T-helper 1 cell treated with Interleukin-12 subunit alpha and Interleukin-12 subunit beta and Interleukin-4 antibody, amounts not matched to agents 30 μg/mL and 1 μg/mL, for 36 hours (primary cell): ENCODE results near the gene PRXL2A.
"Not testable (repeated sequence)": the region's sequence is repeated elsewhere in the genome, so short reads cannot be mapped to it uniquely, and the experiment has no call there.

Experiments used
- H3K27ac Mint-ChIP-seq: one replicate; pipeline ENCODE4 v1.8.0; 2021; ENCODE audit warnings: mild to moderate bottlenecking, mixed read lengths
- H3K27me3 Mint-ChIP-seq: one replicate; pipeline ENCODE4 v1.8.0; 2021; ENCODE audit warnings: low read depth, mixed read lengths
- H3K36me3 Mint-ChIP-seq: one replicate; pipeline ENCODE4 v1.8.0; 2021; ENCODE audit warnings: low read depth, mixed read lengths
- H3K4me1 Mint-ChIP-seq: one replicate; pipeline ENCODE4 v1.8.0; 2021; ENCODE audit warnings: low read depth, mixed read lengths
- H3K4me3 Mint-ChIP-seq: one replicate; pipeline ENCODE4 v1.8.0; 2021; ENCODE audit warnings: mild to moderate bottlenecking, moderate library complexity, mixed read lengths
- H3K9me3 Mint-ChIP-seq: one replicate; pipeline ENCODE4 v1.8.0; 2021; ENCODE audit warnings: mixed read lengths

PRXL2A gene, protein sequence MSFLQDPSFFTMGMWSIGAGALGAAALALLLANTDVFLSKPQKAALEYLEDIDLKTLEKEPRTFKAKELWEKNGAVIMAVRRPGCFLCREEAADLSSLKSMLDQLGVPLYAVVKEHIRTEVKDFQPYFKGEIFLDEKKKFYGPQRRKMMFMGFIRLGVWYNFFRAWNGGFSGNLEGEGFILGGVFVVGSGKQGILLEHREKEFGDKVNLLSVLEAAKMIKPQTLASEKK

DNA sequence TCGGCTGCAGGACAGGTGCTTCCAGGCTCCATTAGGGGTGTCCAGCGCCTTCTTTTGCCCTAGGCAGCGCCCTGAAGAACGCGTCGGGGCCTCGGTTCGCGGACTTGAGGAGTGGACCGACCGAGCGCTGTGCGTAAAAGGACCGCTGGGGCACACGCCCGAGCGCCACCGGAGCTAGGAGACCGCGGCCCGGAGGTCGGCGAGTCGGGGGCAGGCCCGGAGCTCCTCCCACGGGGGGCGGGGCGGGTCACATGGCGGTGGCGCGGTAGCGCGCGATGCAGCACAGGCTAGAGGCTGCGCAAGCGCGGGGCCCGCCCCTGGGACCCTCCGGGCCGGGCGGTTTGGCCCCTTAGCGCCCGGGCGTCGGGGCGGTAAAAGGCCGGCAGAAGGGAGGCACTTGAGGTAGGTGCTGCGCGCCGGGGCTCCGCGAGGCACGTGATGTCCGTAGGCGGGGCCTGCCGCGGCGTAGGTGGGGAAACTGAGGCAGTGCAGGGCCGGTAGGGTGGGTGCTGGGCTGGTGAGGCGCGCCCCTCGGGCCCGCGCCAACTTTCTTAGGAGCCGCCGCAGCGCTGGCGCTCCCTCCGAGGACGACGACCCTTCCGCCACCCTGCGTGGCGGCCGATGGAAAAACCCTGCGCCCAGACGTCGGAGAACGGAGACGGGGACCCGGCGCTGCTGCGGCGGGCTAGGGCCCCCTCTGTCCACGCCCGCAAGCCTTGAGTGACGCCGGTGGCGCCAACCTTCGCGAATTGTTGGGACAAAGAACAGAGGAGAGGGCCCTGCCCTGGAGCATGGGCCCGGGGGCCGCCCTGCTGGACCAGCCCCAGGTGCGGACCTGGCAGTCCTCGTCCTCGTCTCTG is at the start of gene PRXL2A:
PRXL2A (plus strand) TSS at position 310 of the 860 bp plus-strand sequence. CDS start 11,917 bp downstream, outside the sequence.
- Mint-ChIP-seq H3K27ac (peak within 1 kb of the TSS; percentile 16), H3K4me3 (peak within 1 kb of the TSS; percentile 85), H3K36me3 (no peaks in the 10 kb centered on the region), H3K4me1 (peaks cover 22% of the 10 kb centered on the region), H3K9me3 (no peaks in the 10 kb centered on the region), H3K27me3 (peaks cover 17% of the 10 kb centered on the region)

DNA sequence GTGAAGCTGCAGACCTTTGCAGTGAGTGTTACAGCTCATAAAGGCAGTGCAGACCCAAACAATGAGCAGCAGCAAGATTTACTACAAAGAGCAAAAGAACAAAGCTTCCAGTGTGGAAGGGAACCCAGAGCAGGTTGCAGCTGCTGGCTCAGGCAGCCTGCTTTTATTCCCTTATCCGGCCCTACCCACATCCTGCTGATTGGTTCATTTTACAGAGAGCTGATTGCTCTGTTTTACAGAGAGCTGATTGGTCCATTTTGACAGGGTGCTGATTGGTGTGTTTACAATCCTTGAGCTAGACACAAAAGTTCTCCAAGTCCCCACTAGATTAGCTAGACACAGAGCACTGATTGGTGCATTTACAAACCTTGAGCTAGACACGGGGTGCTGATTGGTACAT is 49.4 kb upstream of the PRXL2A start:
- not testable (repeated sequence) for H3K9me3 Mint-ChIP-seq, H3K36me3 Mint-ChIP-seq, H3K4me3 Mint-ChIP-seq, H3K4me1 Mint-ChIP-seq, H3K27ac Mint-ChIP-seq
- H3K27me3 Mint-ChIP-seq, result peaks cover 45% of the 10 kb centered on the region

DNA sequence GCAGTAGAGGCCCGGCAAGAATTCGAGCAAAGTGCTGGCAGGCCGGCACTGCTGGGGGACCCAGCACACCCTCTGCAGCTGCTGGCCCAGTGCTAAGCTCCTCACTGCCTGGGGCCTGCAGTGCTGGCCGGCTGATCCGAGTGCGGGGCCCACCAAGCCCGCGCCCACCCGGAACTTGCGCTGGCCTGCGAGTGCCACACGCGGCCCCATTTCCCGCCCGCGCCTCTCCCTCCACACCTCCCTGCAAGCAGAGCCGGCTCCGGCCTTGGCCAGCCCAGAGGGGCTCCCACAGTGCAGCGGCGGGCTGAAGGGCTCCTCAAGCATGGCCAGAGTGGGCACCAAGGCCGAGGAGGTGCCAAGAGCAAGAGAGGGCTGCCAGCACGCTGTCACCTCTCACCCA is 48.7 kb upstream of the PRXL2A start:
- Mint-ChIP-seq H3K9me3 (no peaks in the 10 kb centered on the region), H3K4me1 (no peaks in the 10 kb centered on the region), H3K36me3 (no peaks in the 10 kb centered on the region), H3K4me3 (no peak overlapping the region), H3K27me3 (peaks cover 46% of the 10 kb centered on the region), H3K27ac (no peak overlapping the region)

DNA sequence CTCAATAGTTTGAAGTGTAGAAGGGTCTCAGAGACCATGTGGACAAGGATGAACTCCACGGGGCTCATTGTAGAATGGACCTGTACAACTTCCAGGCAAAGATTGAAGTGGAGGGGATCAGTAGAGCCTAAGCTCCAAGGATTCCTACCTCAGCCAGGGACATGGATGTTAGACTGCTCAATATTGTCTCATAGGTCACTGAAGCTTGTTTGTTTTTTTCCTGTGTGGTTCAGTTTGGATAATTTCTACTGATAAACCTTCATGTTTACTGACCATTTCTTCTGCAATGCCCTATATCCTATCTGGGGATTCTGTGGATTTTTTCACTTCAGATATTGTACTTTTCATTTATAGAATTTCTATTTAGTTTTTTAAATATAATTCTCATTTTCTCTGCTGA is 42.8 kb upstream of the PRXL2A start:
- H3K9me3 Mint-ChIP-seq, result peaks cover 11% of the 10 kb centered on the region
- H3K36me3 Mint-ChIP-seq, result peaks cover 2% of the 10 kb centered on the region
- peaks cover 16% of the 10 kb centered on the region for H3K27me3 Mint-ChIP-seq
- H3K4me1 Mint-ChIP-seq, result no peaks in the 10 kb centered on the region
- no peak overlapping the region for H3K4me3 Mint-ChIP-seq
- H3K27ac Mint-ChIP-seq, result no peak overlapping the region

DNA sequence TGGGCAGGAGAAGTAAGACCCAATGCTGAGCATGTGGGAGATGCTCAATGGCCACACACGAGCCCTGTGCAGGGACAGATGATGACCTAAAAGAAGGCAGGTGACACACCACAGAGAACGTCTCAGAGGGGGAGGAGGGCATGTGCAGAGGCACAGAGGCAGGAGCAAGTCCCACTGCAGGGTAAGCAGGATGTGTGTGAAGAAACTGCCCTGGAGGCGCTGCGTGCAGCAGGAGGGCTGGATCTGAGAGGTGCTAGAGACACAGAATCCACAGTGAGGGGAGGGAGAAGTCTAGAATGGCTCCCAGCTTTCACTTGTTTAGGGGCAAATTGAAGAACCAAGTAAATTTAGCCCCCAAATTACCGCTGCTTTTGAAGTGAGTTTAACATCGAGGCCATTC is 36.9 kb upstream of the PRXL2A start:
- Mint-ChIP-seq H3K36me3 (peaks cover 2% of the 10 kb centered on the region), H3K27me3 (peaks cover 5% of the 10 kb centered on the region), H3K4me1 (no peaks in the 10 kb centered on the region), H3K9me3 (peaks cover 11% of the 10 kb centered on the region), H3K27ac (no peak overlapping the region), H3K4me3 (no peak overlapping the region)

DNA sequence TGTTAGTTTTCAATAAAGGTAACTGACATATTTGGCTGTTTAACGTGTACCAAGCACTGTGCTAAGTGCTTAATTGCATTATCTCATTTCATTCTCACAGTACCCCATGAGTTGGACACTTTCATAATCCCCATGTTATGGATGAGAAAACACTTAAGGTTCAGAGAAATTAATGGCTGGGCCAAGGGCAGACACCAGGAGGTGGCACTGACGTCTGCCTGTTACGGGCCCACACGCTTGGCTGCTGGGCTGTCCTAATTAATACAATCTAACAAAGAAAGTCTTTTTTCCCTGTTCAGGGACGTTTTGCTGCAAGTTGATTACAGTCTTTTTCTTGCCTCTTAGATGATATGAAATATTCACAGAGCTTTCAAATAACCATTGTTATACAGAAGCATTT is 35.7 kb upstream of the PRXL2A start:
- Mint-ChIP-seq H3K9me3 (peaks cover 4% of the 10 kb centered on the region), H3K4me3 (no peak overlapping the region), H3K27me3 (peaks cover 7% of the 10 kb centered on the region), H3K36me3 (peaks cover 2% of the 10 kb centered on the region), H3K27ac (no peak overlapping the region), H3K4me1 (no peaks in the 10 kb centered on the region)

DNA sequence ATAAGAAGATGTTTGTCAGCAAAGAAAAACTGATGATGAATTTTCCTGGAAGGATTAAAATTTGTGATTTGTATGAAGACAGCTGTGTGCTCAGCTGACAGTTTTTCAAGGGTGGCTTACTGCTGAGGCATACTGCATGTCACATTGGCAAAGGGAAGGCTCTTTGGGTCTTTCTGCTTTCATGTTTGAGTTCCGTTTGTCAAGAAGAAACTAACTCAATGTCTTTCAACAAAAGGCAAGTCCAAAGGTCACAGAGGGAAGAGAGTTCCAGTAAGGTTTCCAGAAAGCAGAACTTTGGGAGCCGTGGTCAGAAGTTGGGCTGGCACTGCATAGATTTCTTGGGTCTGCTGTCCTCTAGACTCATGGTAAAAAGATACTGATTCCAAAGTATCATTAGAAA is 34.8 kb upstream of the PRXL2A start:
- H3K9me3 Mint-ChIP-seq, result no peaks in the 10 kb centered on the region
- no peak overlapping the region for H3K4me3 Mint-ChIP-seq
- H3K27ac Mint-ChIP-seq, result no peak overlapping the region
- H3K36me3 Mint-ChIP-seq, result no peaks in the 10 kb centered on the region
- peaks cover 5% of the 10 kb centered on the region for H3K4me1 Mint-ChIP-seq
- peaks cover 7% of the 10 kb centered on the region for H3K27me3 Mint-ChIP-seq

DNA sequence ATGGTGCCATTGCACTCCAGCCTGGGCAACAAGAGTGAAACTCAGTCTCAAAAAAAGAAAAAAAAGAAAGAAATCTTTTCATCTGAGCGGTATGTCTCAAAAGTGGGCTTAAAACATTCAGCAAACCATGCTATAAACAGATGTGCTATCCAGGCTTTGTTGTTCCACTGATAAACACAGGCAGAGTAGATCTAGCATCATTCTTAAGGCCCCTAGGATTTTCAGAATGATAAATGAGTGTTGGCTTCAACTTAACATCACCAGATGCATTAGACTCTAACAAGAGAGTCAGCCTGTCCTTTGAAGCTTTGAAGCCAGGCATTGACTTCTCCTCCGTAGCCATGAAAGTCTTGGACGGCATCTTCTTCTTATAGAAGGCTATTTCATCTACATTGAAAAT is 28.6 kb upstream of the PRXL2A start:
- Mint-ChIP-seq H3K36me3 (no peaks in the 10 kb centered on the region), H3K9me3 (no peaks in the 10 kb centered on the region), H3K4me3 (no peak overlapping the region), H3K27ac (no peak overlapping the region), H3K4me1 (peaks cover 15% of the 10 kb centered on the region), H3K27me3 (peaks cover 10% of the 10 kb centered on the region)

DNA sequence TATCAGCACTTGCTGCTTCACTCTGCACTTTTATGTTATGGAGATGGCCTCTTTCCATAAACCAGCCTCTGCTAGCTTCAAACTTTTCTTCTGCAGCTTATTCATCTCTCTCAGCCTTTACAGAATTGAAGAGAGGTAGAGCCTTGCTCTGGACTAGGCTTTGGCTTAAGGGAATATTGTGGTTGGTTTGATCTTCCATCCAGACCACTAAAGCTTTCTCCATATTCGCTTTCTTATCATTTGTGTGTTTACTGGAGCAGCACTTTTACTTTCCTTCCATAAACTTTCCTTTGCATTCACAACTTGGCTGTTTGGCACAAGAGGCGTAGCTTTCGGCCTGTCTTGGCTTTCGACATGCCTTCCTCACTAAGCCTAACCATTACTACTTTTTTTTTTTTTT is 28.2 kb upstream of the PRXL2A start:
- H3K4me3 Mint-ChIP-seq, result no peak overlapping the region
- no peaks in the 10 kb centered on the region for H3K9me3 Mint-ChIP-seq
- H3K27me3 Mint-ChIP-seq, result peaks cover 10% of the 10 kb centered on the region
- H3K27ac Mint-ChIP-seq, result no peak overlapping the region
- peaks cover 15% of the 10 kb centered on the region for H3K4me1 Mint-ChIP-seq
- no peaks in the 10 kb centered on the region for H3K36me3 Mint-ChIP-seq

DNA sequence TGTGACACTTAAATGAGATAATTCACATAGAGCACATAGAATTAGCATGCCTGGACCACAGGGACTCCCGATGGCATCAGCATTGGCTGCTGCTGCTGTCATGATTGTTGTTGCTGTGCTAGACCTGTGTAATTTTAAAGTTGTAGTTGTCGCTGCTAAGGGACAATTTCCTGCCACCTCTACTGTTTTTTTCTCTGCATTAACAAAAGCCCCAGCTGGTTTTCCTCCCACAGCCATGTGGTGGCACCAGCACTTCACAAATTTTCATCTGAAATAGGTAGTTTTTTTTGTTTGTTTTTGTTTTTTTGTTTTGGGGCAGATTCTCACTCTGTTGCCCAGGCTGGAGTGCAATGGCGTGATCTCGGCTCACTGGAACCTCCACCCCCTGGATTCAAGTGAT is 25.4 kb upstream of the PRXL2A start:
- H3K36me3 Mint-ChIP-seq, result no peaks in the 10 kb centered on the region

DNA sequence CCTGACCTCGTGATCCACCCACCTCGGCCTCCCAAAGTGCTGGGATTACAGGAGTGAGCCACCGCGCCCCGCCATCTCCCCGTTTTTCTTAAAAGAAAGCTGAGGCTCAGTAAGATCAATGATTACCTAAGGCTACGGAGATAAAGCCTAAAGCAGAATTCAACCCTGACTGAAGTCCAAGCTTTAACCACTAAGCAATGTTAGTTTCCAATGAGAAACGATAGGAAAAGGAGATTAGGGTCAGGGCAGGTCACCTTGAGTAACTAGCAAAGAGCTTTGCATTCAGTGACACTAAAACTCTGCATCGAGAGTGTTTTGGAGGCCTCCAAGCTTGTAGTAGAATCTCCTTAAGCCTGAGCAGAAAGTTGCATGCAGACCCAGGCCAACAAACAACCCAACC is 17.6 kb upstream of the PRXL2A start:
- Mint-ChIP-seq H3K27ac (no peak overlapping the region), H3K27me3 (peaks cover 12% of the 10 kb centered on the region), H3K4me3 (no peak overlapping the region), H3K9me3 (no peaks in the 10 kb centered on the region), H3K36me3 (no peaks in the 10 kb centered on the region), H3K4me1 (no peaks in the 10 kb centered on the region)

More for the DNA sequence above, 25.4 kb upstream of the PRXL2A start:
- no peak overlapping the region for H3K27ac Mint-ChIP-seq
- H3K4me3 Mint-ChIP-seq, result no peak overlapping the region
- peaks cover 6% of the 10 kb centered on the region for H3K27me3 Mint-ChIP-seq
- no peaks in the 10 kb centered on the region for H3K9me3 Mint-ChIP-seq
- H3K4me1 Mint-ChIP-seq, result peaks cover 15% of the 10 kb centered on the region

DNA sequence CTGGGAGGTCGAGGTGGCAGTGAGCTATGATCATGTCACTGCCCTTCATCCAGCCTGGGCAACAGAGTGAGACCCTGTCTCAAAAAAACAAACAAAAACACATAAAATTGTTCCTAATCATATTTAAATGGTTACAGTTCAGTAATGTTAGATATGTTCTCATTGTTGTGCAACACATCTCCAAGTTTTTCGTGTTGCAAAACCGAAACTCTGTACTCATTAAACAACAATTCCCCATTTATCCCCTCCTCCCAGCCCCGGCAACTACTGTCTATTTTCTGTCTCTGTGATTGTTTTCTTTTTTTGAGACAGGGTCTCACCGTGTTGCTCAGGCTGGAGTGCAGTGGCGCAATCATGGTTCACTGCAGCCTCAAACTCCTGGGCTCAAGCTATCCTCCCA is 16.1 kb upstream of the PRXL2A start:
- no peak overlapping the region for H3K4me3 Mint-ChIP-seq
- H3K9me3 Mint-ChIP-seq, result no peaks in the 10 kb centered on the region
- peaks cover 13% of the 10 kb centered on the region for H3K27me3 Mint-ChIP-seq
- H3K4me1 Mint-ChIP-seq, result no peaks in the 10 kb centered on the region
- no peak overlapping the region for H3K27ac Mint-ChIP-seq
- no peaks in the 10 kb centered on the region for H3K36me3 Mint-ChIP-seq

DNA sequence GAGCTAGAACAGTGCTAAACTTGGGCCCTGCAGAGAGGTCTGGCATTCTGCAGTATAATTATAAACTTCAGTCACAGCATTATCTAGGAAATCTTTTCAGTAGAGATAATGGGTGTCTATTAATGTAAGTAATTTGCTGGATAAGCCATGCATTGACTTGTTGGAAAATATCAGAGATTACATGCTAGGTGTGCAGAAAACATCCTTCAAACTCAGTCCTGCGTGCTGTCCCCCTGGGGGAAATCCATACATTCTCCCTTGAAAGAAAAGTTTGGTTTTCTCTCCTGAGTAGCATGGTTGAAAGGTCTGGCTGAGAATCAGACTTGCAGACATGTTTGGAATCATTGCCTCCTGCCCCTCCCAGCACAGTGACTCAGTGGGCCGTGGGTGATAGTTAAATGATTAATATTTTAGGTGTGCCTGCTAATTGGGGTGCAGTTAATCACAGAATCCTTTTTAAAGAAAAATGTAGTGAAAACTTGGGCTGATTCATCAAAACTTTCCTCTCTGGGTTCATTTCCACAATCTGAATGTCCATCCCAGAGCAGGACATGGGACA is 13.9 kb upstream of the PRXL2A start:
- Mint-ChIP-seq H3K36me3 (no peaks in the 10 kb centered on the region), H3K4me1 (no peaks in the 10 kb centered on the region), H3K27ac (no peak overlapping the region), H3K4me3 (no peak overlapping the region), H3K9me3 (no peaks in the 10 kb centered on the region), H3K27me3 (peaks cover 13% of the 10 kb centered on the region)

DNA sequence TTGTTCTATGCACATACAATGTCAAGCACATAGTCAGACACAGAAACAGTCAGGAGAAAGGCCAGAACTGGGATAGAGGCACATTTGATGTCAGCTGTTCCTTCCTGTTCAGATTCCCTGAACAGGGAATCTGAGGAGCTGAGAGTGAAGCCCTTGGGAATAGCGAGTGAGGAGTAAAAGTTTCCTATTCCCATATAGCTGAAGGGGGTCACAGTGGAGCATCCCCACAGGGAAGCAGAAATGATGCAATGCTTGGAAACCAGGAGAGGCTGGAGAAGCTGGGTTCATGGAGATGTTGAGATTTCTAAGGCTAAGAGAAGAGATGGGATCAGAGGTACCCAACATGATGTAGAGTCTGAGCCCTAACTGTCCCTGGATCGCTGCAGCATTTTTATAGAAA is 11.3 kb upstream of the PRXL2A start:
- no peaks in the 10 kb centered on the region for H3K9me3 Mint-ChIP-seq
- H3K36me3 Mint-ChIP-seq, result no peaks in the 10 kb centered on the region
- no peaks in the 10 kb centered on the region for H3K4me1 Mint-ChIP-seq
- H3K27ac Mint-ChIP-seq, result no peak overlapping the region
- no peak overlapping the region for H3K4me3 Mint-ChIP-seq
- H3K27me3 Mint-ChIP-seq, result peaks cover 15% of the 10 kb centered on the region
